HPDE6-E6E7 (cell line): ENCODE measurements around the gene HLA-DPA1.

ENCODE experiments used
- DNase-seq: peaks from one replicate; pipeline ENCODE4 v3.0.0; 2011; ENCODE audit warnings: missing footprints; ENCODE audit errors: extremely low spot score

The HLA-DPA1 gene

GRCh38 chr6:33017694-33018353 is 55.6 kb downstream of the HLA-DPA1 start:
- DNase-seq, result no peak

GRCh38 chr6:33017018-33017417 is 56.4 kb downstream of the HLA-DPA1 start:
- DNase-seq, result no peak

- DNase-seq, result no peak
Measured at GRCh38 chr6:33015798-33016197, 57.7 kb downstream of the HLA-DPA1 start.

GRCh38 chr6:33014841-33015634 is 58.4 kb downstream of the HLA-DPA1 start:
- DNase-seq, result peak; percentile 43
